RPMI7951 (cell line): ENCODE results near the gene KIF6. TPM values are rescaled to one million over a fixed set of nuclear protein-coding genes. Genes with fewer than 3 reads are reported as not detected.
"Not testable (repeated sequence)": the region's sequence is repeated elsewhere in the genome, so short reads cannot be mapped to it uniquely, and the experiment has no call there.

Source experiments
- DNase-seq: peaks from one replicate; pipeline ENCODE4 v3.0.0-alpha.2; 2012; ENCODE audit warnings: low read depth
- total RNA-seq: library from RNA; depleted of rRNA; stranded (reverse); fragments of >200 nt; shearing (Covaris generic); gene quantifications from 2 replicates; pipeline ENCODE4 v1.2.3, GENCODE V29; 2014

Gene KIF6
- total RNA-seq, 1 experiment from 2014 or later = 2.6 TPM

DNA sequence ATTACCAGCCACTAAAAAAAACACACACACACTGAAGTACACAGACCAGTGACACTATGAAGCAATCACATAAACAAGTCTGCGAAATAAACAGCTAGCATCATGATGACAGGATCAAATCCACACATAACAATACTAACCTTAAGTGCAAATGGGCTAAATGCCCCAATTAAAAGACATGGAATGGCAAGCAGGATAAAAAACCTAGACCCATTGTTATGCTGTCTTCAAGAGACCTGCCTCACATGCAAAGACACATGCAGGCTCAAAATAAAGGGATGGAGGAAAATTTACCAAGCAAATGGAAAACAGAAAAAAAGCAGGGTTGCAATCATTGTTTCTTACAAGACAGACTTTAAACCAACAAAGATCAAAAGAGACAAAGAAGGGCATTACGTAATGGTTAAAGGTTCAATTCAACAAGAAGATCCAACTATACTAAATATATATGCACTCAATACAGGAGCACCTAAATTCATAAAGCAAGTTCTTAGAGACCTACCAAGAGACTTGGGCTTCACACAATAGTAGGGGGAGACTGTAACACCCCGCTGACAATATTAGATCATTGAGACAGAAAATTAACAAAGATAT is 222.7 kb downstream of the KIF6 start:
- not testable (repeated sequence) for DNase-seq

GRCh38 chr6:39499053-39499452 is 226.2 kb downstream of the KIF6 start:
- DNase-seq = no peak

- no peak for DNase-seq
Measured at GRCh38 chr6:39498096-39498495, 227.1 kb downstream of the KIF6 start.

- peak; percentile 70 for DNase-seq
Measured at GRCh38 chr6:39496915-39497314, 228.3 kb downstream of the KIF6 start.

DNA sequence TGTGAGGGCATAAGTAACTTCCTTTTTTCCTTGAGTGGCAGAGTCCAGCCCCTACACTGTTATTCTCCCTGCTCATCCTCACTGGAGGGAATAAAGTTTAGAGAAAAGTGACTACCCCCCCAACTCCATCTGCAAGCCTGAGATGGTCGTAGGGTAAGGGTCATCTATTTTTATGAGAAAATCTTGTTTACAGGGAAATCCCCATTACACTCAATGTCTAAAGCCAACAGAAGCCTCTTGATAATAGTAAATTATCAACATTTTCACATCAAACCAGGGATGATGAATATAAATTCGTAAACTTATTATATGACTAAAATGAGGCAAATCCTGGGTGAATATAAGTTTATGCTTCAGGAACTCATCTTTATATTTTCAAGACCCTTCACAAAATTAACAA is 228.8 kb downstream of the KIF6 start:
- no peak for DNase-seq

GRCh38 chr6:39495640-39496039 is 229.6 kb downstream of the KIF6 start:
- DNase-seq = no peak

- peak; percentile 41 for DNase-seq
Measured at GRCh38 chr6:39494998-39495397, 230.2 kb downstream of the KIF6 start.

DNA sequence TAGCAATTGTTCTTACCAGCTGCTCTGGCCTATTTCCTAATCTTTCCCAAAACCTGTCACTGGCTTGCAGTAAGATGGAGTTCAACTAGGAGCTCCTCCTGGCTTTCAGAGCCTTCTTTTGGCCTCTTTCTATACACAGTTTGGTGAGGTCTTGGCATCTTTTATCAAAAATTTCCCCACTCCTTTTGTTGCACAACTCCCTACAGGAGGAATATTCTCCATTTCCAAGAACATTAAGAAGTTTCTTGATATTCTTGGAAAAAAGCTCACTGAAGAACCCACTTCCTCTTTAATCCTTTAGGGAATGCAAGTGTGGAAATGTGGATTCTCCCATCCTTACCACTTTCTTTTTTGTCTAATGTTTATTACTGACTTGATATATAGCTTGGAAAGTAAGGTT is 231.4 kb downstream of the KIF6 start:
- peak; percentile 6 for DNase-seq

GRCh38 chr6:39493174-39493573 is 232.0 kb downstream of the KIF6 start:
- peak; percentile 88 for DNase-seq

DNA sequence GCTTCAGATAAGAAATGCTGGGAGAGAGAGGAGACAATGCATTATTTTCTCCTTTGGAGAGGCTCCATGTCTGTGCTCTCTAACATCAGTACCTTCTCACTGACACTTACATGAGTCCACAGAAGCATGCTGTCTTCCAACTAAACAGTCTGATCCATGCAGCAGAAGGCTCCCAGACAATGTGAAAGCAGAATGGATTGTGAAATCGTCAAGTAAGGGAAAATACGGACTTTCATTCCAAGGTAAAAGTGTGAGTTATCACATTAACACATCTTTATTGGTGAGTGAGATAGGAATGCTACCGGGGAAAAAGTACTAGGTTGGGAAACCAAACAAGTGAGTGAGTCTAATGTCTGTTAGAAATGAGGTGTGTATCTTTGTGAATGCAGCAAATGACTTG is 235.1 kb downstream of the KIF6 start:
- DNase-seq = no peak

GRCh38 chr6:39488255-39488879 is 236.8 kb downstream of the KIF6 start:
- DNase-seq = no peak

DNA sequence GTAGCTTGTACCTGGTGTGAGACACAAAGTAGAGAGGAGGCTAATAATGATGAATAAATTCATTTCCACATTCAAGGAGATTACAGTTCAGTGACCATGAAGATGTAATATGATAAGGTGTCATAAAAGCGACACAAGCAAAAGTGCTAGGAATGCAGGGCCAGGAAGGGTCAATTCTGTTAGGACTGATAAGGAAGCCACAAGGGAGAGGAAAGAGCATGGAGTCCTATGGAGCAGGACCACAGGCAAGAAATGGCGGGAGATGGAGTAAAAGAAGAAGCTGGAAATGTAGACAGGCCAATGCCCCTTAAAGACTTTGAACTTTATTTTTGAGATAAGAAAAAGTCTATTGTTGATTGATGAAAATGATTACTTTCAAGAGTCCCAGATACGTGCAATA is 240.9 kb downstream of the KIF6 start:
- DNase-seq = no peak

GRCh38 chr6:39479819-39480218 is 245.4 kb downstream of the KIF6 start:
- not testable (repeated sequence) for DNase-seq

- DNase-seq = no peak
Measured at GRCh38 chr6:39476670-39477069, 248.5 kb downstream of the KIF6 start.

- DNase-seq = peak; percentile 29
Measured at GRCh38 chr6:39476151-39476550, 249.1 kb downstream of the KIF6 start.

GRCh38 chr6:39471954-39472659 is 253.1 kb downstream of the KIF6 start:
- peak; percentile 21 for DNase-seq

GRCh38 chr6:39470506-39470905 is 254.7 kb downstream of the KIF6 start:
- no peak for DNase-seq

DNA sequence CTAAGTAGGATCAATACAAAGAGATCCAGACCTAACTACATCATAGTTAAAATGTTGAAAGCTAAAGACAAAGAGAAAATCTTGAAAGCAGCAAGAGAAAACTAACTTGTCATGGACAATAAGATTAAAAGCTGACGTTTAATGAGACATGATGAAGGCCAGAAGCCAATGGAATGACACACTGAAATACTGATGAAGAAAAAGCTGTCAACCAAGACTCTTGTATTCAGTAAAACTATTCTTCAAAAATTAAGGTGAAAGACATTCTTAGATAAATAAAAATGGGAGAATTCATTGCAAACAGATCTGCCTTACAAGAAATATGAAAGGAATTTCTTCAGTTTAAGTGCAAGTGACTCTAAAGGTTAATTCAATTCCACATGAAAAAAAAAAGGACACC is 256.8 kb downstream of the KIF6 start:
- DNase-seq = no peak

- DNase-seq = no peak
Measured at GRCh38 chr6:39466631-39467030, 258.6 kb downstream of the KIF6 start.

DNA sequence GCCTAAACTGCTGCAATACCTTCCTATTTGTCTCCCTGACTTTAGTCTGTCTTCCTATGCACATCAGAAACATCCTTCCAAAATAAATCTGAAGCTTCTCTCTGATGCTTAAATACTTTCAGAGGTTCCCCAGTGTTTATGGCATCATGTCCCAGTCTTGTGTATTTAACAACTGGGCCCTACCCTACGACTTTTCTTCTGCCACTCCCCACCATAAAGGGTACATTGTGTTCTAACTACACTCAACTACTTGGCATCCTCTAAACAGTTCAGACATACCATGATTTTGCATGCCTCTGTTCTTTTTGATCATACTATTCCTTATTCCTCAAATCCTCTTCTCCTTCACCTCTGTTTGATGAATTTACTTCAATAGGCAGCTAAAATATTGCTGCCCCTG is 259.7 kb downstream of the KIF6 start:
- DNase-seq = no peak

GRCh38 chr6:39464067-39464466 is 261.1 kb downstream of the KIF6 start:
- no peak for DNase-seq

DNA sequence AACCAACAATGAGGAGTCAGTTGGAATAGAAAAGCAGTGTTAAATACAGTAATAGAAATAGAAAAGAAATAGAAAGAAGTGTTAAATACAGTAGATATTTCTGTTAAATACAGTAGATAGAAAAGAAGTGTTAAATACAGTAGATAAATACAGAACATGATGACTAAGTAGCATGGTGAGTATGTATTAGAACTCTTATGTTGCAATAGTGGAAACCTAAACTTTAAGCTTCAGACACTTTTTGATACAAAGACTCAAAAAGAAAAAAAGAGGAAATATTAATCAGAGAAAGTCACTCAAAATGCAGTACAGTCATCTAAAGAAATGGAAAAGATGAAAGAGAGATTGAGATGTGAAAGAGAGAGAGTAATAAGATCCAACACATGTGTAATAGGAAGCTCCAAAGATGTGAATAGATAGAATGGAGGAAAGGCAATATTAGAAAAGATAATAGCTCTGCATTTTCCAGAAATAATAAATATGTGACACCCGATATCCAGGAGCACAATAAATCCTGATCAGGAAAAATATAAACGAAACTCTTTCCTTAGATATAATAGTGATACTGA is 271.2 kb downstream of the KIF6 start:
- DNase-seq = no peak

- DNase-seq = peak; percentile 73
Measured at GRCh38 chr6:39453241-39453640, 272.0 kb downstream of the KIF6 start.
